Adrenal gland (tissue), 5 donors: ENCODE measurements around the gene HIP1.

Experiments
- CTCF ChIP-seq, 6 experiments: fragments of 450-650 bp in 4 of 6; fragments of 200-600 bp in 2 of 6; sonication (generic) in 1 of 6; IDR thresholded peaks; 1 replicate in 5 of 6; 2 replicates in 1 of 6; pipeline versions ENCODE4 v1.5.1 to v1.8.0; 2016 to 2021; ENCODE audit warnings: antibody characterized with exemption in 6 of 6, mild to moderate bottlenecking in 2 of 6, moderate library complexity in 1 of 6
- POLR2A ChIP-seq, 2 donors: fragments of 450-650 bp; IDR thresholded peaks; one replicate each; pipeline ENCODE4 v1.6.1; 2017; ENCODE audit warnings: antibody characterized with exemption in 2 of 2, mild to moderate bottlenecking in 2 of 2, moderate library complexity in 1 of 2
- donor health status: DM: no; HTN: no; CAD: no.

GRCh38 chr7:75639071-75639885 lies 99.5 kb downstream of the HIP1 start:
- TF ChIP-seq CTCF (IDR thresholded peaks at IDR 0.05) (no peak), POLR2A (IDR thresholded peaks at IDR 0.05) (no peak)
